HG03342 (cell line): ENCODE measurements around the gene EEF1AKMT1.

Source experiments
- ATAC-seq: cut with Tn5 transposase; IDR thresholded peaks from one replicate; pipeline ENCODE4 v1.9.1; 2021; ENCODE audit warnings: mild to moderate bottlenecking, moderate library complexity; ENCODE audit not compliant: unreplicated experiment

Gene EEF1AKMT1

DNA sequence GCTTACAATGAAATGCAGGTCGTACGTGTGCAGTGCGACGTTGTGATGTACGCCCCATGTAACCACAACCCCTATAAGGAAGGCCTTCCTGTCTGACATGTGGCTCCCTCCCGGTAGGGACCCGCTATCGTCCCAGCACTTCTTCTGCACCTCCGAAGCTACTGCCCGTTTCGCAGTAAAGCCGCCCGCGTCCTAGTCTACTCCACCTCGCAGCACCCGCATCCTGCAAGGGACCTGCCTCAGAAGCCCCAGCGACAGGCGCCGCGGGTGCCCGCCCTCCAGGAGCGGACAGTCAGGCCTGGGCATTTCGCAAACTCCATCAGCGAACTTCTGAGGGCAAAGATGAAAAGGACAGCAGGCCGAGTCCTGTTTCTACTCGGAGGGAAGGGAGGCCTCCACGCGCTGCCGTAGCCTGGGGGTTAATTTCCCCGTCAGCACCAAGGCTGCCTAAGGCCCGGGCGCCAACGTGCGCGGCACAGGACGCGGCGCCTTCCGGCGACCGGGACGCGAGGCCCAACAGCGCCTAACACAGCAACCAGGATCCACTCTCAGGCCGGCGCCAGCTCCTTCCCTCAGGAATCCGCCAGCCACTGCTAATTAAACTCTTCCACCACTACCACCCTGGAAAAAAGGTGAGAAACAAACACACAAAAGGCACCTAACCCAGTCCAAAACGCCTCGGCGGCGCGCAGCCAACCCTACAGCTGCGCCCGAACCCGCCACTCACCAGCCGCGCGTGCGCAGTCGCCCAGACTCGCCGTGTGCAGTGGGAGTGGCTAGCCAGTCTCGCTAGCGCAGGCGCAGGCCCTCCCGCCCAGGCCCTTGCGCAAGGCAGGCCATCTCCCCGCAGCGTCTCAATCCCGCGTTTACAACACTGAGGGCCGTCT lies at the start of gene EEF1AKMT1:
Gene EEF1AKMT1, minus strand, starts transcription at position 768 of the 887 bp plus-strand sequence. CDS start 16,363 bp downstream, outside the sequence.
- ATAC-seq, result peak; percentile 82

- ATAC-seq, result no peak
These were observed 49.3 kb upstream of the EEF1AKMT1 start for GRCh38 chr13:20823071-20823470.

- ATAC-seq, result no peak
These were observed 48.6 kb upstream of the EEF1AKMT1 start for GRCh38 chr13:20822406-20822805.

DNA sequence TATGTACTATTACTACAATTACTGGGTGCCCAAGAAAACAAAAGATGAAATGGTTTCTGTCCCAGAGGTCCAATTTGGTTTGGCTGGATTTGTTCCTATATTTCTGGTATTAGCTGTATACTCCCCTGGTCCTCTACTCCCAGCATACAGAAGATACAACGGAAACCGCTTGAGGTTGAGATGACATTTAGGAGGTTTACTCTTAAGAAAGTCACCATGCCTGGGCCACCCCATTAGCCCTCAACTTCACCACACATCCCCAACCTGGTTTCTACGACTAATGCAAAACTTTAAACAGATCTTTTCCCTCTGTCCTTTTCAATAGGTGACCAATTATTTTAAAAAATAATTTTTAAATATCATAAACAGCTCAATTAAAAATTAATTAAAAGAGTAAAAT lies 46.0 kb upstream of the EEF1AKMT1 start:
- ATAC-seq, result no peak

GRCh38 chr13:20815464-20815863 lies 41.7 kb upstream of the EEF1AKMT1 start:
- ATAC-seq, result no peak

DNA sequence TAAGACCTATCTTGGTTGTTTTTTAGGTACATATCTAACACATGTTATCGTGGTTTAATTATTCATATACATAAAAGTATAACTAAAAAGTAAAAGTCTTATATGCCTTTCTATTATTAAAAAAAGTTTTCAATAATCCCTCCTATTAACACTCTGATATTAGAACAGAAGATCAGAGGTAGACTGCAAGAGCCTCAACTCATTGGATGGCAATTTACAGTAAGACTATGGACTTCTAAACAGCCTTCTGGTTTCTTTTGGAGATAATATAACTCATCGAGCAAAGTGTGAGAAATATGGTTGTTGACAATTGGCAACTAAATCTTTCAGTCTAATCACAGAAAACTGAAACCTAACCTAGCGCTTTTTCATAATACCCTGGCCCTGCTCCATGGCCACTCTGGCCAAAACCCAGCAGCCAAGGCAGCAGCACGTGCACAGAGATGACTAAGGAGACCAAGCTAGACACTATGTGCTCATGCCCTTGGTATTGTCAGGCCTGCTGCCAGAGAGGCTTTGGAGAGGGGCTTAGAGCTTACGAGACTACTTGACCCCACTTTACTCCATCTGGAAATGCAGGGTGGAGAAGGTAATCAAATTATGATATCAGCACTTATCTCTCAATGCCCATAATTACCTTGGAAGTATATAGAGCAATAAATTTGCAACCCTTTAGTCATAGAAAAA lies 40.6 kb upstream of the EEF1AKMT1 start:
- ATAC-seq, result no peak

GRCh38 chr13:20812890-20813289 lies 39.1 kb upstream of the EEF1AKMT1 start:
- ATAC-seq, result no peak

DNA sequence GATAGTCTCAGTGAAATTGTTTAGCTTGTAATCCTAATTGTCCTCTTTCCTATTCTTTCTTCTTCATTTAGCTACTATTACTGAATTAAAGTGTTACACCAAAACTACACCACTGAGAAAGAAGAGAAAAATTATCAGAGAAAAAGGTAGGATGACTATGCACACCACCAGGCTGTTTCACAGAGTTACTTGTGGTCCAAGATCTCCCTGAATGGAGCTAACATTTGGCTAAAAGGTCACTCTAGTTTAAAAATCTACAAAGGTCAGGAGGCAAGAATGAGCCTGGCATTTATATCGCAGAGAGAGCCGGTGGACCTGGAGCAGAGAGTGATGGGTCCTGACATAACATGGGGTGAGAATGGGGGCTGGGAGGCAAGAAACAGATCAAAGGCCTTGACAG lies 37.0 kb upstream of the EEF1AKMT1 start:
- ATAC-seq, result no peak

DNA sequence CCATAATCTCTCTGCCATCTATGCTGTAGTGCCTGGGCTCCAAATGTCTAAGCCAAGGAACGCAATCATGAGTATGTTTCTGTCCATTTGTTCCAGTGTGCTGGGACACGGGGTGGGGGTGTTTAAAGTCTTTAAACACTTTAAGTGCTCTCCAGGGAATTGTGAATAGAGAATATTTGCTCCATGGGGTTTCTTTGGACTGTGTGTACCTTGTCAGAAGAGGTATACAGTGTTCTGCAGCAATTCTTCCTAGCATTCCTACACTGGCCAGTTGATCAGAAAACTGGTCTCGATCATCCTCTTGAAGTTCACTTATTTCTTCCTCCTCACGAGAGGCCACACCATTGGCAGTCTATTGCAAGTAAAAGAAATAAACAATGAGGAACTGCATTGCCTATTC lies 35.1 kb upstream of the EEF1AKMT1 start:
- no peak for ATAC-seq

DNA sequence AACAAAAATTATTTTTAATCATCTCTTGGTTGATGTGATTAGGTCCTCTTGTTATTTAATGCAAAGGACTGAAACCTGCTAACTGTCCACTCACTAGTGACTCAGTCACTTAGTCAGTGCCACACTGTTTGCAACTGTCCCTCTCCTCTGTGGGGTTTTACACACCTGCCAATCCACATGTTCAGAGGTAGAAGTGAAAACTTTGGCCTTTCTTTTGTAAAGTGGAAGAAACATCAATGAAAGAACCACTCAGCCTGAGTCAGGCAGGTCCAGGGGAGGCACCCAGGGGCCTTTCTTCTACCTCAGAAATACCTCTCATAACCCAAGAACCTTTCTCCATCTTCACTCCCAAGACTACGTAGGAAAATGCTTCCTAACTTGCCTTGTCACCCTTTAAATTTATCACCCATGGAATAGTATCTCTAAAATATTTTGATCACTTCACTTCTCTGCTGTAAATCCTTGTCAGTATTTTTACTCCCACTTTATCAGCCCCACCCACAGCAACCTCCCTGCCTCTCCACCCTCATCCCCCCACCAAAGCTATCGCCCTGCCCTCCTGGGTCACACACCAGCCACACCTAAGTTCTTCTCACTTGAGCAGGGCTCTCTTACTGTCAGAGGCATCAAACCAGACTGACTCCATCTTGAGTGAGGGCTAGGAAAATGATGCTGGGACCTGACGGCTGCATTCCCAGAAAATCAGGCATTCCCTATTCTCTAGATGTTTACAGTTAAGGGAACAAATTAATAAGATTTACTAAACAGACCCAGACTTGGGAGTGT lies 29.6 kb upstream of the EEF1AKMT1 start:
- no peak for ATAC-seq

DNA sequence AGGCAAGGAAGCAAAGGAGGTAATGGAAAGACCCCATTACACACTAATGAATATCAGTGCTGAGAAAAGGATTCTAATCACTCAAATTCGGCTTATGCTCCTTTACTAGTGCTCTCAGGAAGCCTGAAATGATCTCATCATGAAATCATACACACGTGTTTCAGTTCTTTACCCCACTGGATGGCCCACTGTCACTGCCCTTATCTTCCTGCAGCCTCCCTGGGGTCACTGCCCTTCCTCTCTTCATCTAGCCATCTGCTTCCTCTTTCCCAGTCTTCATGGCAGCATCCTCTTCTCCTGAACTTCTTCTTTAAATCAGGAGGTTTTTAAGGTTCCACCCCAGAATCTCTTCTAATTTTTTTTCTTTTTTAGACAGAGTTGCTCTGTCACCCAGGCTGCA lies 27.9 kb upstream of the EEF1AKMT1 start:
- ATAC-seq, result no peak

GRCh38 chr13:20799726-20800416 lies 26.1 kb upstream of the EEF1AKMT1 start:
- no peak for ATAC-seq

DNA sequence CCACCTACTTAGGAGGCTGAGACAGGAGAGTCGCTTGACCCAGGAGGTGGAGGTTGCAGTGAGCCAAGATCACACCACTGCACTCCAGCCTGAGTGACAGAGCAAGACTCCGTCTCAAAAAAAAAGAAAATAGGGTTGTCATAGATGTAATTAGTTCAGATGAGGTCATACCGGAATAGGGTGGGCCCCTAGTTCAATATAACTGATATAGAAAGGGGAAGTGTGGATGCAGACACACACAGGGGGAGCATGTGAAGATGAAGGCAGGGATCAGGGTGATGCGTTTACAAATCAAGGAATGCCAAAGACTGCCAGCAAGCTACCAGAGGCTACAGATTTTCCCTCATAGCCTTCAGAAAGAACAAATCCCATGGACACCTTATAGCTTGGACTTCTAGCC lies 24.3 kb upstream of the EEF1AKMT1 start:
- ATAC-seq, result no peak

GRCh38 chr13:20796791-20797508 lies 23.2 kb upstream of the EEF1AKMT1 start:
- no peak for ATAC-seq

DNA sequence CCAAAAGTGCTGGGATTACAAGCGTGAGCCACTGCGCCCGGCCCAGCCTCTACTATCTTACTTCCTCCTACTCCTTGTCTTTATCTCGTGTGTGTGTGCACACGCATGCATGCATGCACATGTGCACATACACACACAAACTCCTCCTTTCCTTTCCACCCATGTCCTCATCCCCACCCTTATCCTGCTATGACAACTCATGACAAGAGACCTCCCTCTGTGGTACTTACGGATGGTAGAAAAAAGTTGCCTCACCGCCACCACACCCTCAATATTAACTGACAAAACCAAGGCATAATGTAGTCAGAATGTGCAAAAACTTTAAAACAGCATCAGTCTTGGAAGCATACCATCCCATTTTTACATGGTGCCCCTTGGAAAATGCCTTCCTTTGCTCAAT lies 15.9 kb upstream of the EEF1AKMT1 start:
- no peak for ATAC-seq

DNA sequence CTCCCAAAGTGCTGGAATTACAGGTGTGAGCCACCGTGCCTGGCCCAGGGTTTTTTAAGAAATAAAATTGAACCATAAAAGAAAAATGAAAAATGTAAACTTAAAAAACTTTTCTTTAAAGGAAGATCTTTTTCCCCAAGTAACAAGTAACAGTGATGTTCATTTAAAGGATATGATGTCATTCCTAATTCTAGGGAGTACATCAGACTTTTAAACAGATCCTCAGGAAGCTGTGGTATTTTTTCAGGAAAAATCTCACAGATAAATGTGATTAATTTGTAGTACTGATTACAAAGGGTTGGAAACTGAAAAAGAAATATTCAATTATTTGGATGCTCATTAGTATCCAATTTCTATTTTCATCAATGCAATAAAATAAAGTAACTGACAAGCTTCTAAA lies 14.6 kb upstream of the EEF1AKMT1 start:
- ATAC-seq, result no peak

DNA sequence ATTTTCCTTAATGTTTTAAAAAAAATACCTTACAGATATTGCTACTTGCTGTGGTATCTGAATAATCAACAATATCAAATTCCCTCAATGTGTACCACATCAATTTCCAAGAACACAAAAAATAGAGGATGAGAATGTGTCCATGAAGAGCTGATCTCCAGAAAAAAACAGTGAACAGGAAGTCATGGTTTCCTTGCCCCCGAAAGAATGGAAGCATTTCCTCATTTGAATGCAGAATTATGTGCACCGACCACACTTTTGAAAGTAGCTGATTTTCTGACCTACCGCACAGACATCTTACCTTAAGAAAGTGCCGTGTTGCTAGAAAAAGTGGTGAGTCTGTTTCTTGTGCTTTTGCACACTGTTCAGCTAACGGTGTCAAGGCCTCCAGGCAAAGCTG lies 13.4 kb upstream of the EEF1AKMT1 start:
- ATAC-seq, result no peak

GRCh38 chr13:20782116-20782708 lies 8.5 kb upstream of the EEF1AKMT1 start:
- no peak for ATAC-seq

GRCh38 chr13:20780317-20780716 lies 6.6 kb upstream of the EEF1AKMT1 start:
- no peak for ATAC-seq

DNA sequence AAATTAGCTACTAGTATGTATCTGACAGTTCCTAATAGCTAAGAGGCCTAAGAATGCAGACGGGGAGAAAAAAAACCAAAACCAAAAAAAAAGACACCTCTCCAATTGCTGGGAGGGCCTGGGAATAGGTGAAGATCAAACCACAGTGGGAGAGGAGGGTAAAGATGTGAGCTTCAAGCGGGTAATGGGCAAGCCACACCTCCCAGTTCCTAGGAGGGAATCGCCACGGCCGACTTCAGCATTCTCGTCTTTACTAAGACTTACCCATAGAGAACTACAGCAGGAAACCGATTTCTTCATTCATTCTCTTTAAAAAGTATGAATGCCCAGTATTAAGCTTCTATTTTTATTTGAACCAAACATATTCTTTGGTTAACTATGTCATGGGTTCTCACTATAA lies 5.6 kb upstream of the EEF1AKMT1 start:
- ATAC-seq, result no peak
